ENCODE measurements around the gene HIBCH. TPM values are rescaled to one million over a fixed set of nuclear protein-coding genes. Genes with fewer than 3 reads are reported as not detected.
"Not testable (repeated sequence)": the region's sequence is repeated elsewhere in the genome, so short reads cannot be mapped to it uniquely, and the experiment has no call there.

HIBCH gene
- total RNA-seq, 1 donor, result 14.5 TPM

GRCh38 chr2:190280565-190281350, 38.9 kb downstream of the HIBCH start:
- Histone ChIP-seq H3K4me1 (ENCODE audit: insufficient read depth, low read length) (peaks cover 6% of the 10 kb centered on the region), H3K9me3 (ENCODE audit: low read depth, low read length) (no peaks in the 10 kb centered on the region), H2AFZ (ENCODE audit: low read length) (no peak overlapping the region), H3K27me3 (ENCODE audit: insufficient read depth, low read length) (no peaks in the 10 kb centered on the region), H3K27ac (ENCODE audit: low read depth, low read length) (no peak overlapping the region), H3K4me2 (ENCODE audit: insufficient read depth, low read length) (no peak overlapping the region), H4K20me1 (ENCODE audit: insufficient read depth, low read length) (no peaks in the 10 kb centered on the region), H3K4me3 (ENCODE audit: insufficient read depth, low read length) (no peak overlapping the region), H3K79me2 (ENCODE audit: insufficient read depth, low read length) (no peaks in the 10 kb centered on the region), H3K36me3 (ENCODE audit: insufficient read depth, low read length) (no peaks in the 10 kb centered on the region)
- TF ChIP-seq CTCF (IDR thresholded peaks at IDR 0.05; ENCODE audit: extremely low read depth, low read depth, low read length), result no peak
- no peak for DNase-seq (ENCODE audit: insufficient read length, low spot score, missing footprints)

DNA sequence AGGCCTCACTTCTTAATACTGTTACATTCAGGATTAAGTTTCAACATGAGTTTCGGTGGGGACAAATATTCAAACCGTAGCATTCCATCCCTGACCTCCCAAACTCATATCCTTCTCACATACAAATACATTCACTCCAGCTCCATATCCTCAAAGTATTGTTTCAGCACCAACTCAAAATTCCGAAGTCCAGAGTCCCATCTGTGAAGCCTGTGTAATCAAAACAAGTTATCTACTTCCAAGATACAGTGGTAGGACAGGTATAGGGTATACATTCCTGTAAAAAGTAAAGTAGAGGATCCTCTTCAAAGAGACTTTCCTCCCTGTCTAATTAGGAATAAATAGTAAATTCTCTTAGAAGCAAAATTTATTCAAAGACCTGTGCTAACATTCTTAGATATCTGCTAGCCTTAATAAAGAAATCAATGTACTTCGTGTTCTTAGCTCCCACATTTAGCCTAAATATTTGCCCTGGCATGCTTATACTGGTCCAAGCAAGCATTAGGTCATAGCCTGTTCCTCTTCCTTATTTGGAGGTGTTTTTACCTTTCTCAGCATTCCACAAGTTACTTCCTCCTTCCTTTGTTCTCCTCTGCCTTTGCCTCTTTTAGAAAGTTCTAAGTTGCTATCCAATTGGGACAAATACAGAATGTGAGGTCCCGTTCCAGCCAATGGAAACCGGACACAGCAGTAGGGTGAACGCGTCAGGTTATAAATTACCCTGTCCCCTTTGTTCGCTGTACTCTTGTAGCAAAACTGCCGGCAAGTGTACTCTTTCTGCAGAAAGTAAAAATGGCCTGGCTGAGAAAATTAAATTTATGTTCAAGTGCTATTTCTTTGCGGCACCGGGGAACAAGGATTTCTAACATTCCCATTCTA, 40.1 kb downstream of the HIBCH start:
- not testable (repeated sequence) for H3K27me3 ChIP-seq (ENCODE audit: insufficient read depth, low read length); DNase-seq (ENCODE audit: insufficient read length, low spot score, missing footprints); H3K27ac ChIP-seq (ENCODE audit: low read depth, low read length); H3K9me3 ChIP-seq (ENCODE audit: low read depth, low read length); H4K20me1 ChIP-seq (ENCODE audit: insufficient read depth, low read length); H3K79me2 ChIP-seq (ENCODE audit: insufficient read depth, low read length); H3K36me3 ChIP-seq (ENCODE audit: insufficient read depth, low read length); H3K4me3 ChIP-seq (ENCODE audit: insufficient read depth, low read length); H2AFZ ChIP-seq (ENCODE audit: low read length); H3K4me2 ChIP-seq (ENCODE audit: insufficient read depth, low read length); H3K4me1 ChIP-seq (ENCODE audit: insufficient read depth, low read length)

DNA sequence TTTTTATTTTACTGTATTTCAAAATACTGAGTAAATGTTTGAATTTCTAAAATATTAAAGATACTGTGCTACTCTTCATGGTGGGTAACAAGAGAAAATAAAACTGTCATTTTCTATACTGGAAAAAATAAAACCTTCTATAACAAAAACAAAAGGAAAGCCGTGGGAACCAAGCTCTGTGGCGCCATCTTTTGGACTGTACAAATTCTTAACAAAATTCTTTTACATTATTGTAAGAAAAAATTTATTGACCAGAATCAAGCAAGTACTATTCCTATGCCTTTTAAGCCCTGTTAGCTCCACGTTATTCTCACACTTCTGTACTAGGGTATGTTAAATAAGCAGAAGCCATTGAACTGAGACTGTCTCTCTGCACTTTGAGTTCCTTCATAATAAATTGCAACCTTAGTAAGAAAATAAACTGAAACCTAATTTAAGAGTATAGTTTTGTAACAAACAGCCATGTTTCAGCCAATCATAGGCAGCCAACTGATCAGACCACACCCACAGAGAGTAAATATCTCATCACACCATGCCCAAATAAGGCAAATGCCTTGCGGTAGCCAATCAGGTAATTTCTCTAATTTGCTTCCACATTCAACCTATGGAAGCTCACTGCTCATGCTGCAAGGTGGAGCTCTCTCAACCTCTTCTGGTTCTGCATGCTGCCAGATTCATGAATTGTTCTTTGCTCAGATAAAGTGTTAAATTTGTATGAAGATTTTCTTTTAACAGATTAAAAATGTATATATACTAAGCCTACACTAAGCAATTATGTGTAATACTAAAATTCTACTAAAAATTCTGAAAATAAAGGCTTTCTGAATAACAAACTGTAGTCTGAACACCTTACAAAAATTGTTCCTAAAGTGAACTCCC, 42.2 kb downstream of the HIBCH start:
- no peak overlapping the region for H2AFZ ChIP-seq (ENCODE audit: low read length)
- H3K4me3 ChIP-seq (ENCODE audit: insufficient read depth, low read length), result no peak overlapping the region
- H3K9me3 ChIP-seq (ENCODE audit: low read depth, low read length), result no peaks in the 10 kb centered on the region
- no peaks in the 10 kb centered on the region for H4K20me1 ChIP-seq (ENCODE audit: insufficient read depth, low read length)
- H3K36me3 ChIP-seq (ENCODE audit: insufficient read depth, low read length), result no peaks in the 10 kb centered on the region
- H3K27me3 ChIP-seq (ENCODE audit: insufficient read depth, low read length), result no peaks in the 10 kb centered on the region
- H3K4me2 ChIP-seq (ENCODE audit: insufficient read depth, low read length), result peak overlapping the region; percentile 48
- H3K79me2 ChIP-seq (ENCODE audit: insufficient read depth, low read length), result no peaks in the 10 kb centered on the region
- peaks cover 3% of the 10 kb centered on the region for H3K4me1 ChIP-seq (ENCODE audit: insufficient read depth, low read length)
- no peak overlapping the region for H3K27ac ChIP-seq (ENCODE audit: low read depth, low read length)
- TF ChIP-seq CTCF (IDR thresholded peaks at IDR 0.05; ENCODE audit: extremely low read depth, low read depth, low read length), result peak; percentile 68
- DNase-seq (ENCODE audit: insufficient read length, low spot score, missing footprints), result no peak

GRCh38 chr2:190272457-190272842, 47.2 kb downstream of the HIBCH start:
- H2AFZ ChIP-seq (ENCODE audit: low read length), result no peak overlapping the region
- H3K27ac ChIP-seq (ENCODE audit: low read depth, low read length), result no peak overlapping the region
- no peaks in the 10 kb centered on the region for H3K36me3 ChIP-seq (ENCODE audit: insufficient read depth, low read length)
- no peaks in the 10 kb centered on the region for H3K79me2 ChIP-seq (ENCODE audit: insufficient read depth, low read length)
- H3K9me3 ChIP-seq (ENCODE audit: low read depth, low read length), result no peaks in the 10 kb centered on the region
- no peak for TF ChIP-seq CTCF (IDR thresholded peaks at IDR 0.05; ENCODE audit: extremely low read depth, low read depth, low read length)
- H4K20me1 ChIP-seq (ENCODE audit: insufficient read depth, low read length), result no peaks in the 10 kb centered on the region
- no peak for DNase-seq (ENCODE audit: insufficient read length, low spot score, missing footprints)
- peaks cover 9% of the 10 kb centered on the region for H3K4me1 ChIP-seq (ENCODE audit: insufficient read depth, low read length)
- no peak overlapping the region for H3K4me2 ChIP-seq (ENCODE audit: insufficient read depth, low read length)
- H3K27me3 ChIP-seq (ENCODE audit: insufficient read depth, low read length), result no peaks in the 10 kb centered on the region
- H3K4me3 ChIP-seq (ENCODE audit: insufficient read depth, low read length), result no peak overlapping the region

Data from osteoblast (primary cell).